ENCODE data around the gene ALPP.
"Not testable (repeated sequence)": the region's sequence is repeated elsewhere in the genome, so short reads cannot be mapped to it uniquely, and the experiment has no call there.

Gene ALPP

GRCh38 chr2:232341061-232341738 lies 37.4 kb upstream of the ALPP start:
- DNase-seq = no peak

GRCh38 chr2:232341739-232342126 lies 36.8 kb upstream of the ALPP start:
- DNase-seq = no peak

DNA sequence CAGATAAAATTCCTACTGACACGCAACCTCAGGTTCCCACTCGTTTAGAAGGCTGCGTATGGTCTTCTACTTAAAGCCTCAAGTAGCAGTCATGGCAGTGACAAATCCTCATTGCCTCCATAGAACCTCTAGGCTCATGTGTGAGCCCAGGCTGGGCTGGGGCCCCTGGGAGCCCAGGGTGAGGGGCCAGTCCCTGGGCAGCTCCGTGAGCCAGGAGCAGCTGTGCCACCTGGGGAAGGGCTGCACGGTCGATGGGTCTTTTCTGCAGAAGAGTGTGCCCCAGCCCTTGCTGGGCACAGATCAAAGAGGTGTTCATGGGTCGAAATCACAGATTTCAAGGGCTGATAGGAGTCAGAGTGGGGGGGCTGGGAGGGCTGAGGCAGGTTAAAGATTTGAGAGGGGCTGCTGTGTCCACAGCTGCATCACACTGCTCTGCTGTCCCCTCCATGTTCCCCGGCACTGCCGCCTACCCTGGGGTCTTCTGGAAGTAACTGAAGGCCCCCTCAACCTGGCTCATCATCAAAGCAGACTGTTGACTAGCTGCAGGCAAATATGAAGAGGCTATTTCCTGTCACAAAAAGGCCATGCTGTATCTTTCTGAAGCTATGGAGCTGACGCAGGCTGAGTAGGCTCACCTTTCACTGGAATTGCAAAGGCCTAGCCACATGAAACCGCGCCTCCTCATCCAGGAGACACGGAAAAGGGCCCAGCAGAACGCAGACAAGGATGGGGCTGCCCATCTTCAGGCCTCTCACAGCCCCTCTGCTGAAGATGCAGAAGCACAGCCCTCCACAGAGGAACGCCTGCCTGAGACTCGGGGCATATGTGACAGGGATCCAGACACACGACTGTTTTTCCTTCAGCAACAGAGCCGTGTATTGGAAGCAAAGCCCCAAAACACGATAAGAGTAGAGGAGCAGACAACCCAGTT lies 35.7 kb upstream of the ALPP start:
- no peak for DNase-seq

GRCh38 chr2:232343821-232344220 lies 34.7 kb upstream of the ALPP start:
- DNase-seq = no peak

DNA sequence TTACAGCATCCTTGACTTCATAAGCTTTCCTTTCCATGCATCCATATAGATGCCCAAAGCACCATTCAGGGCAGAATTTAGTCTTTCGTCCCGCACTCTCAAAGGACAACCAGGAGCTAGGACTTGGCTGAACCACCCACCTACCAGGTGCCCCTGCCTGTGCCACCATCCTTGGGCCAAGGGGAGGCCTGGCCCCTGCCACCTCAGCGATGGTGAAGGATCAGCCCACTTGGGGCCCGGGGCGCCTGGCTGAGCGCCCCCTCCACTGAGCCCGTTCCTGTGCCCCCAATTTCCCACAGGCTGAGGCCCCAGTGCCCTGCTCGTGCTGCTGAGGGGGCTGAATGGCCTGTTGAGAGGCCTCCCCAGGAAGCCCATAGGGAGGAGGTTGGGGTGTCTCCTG lies 33.3 kb upstream of the ALPP start:
- no peak for DNase-seq

DNA sequence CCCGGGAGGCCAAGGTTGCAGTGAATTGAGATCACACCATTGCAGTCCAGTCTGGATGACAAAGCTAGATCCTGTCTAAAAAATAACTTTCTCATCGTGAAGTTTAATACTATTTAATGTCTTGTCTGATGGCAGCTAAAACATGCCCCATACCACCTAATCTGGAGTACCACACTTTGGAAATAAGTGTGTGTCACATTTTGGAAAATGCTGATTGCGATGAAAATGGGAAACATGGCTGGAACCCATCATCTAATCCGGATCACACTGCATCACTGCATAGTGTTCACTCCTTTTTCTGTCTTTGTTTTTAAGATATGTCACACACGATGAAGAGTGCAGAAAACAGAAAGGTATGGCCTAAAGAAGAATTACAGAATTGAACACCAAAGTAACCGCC lies 31.2 kb upstream of the ALPP start:
- DNase-seq = no peak

GRCh38 chr2:232348936-232349335 lies 29.6 kb upstream of the ALPP start:
- DNase-seq = no peak

GRCh38 chr2:232349546-232349945 lies 29.0 kb upstream of the ALPP start:
- DNase-seq = no peak

DNA sequence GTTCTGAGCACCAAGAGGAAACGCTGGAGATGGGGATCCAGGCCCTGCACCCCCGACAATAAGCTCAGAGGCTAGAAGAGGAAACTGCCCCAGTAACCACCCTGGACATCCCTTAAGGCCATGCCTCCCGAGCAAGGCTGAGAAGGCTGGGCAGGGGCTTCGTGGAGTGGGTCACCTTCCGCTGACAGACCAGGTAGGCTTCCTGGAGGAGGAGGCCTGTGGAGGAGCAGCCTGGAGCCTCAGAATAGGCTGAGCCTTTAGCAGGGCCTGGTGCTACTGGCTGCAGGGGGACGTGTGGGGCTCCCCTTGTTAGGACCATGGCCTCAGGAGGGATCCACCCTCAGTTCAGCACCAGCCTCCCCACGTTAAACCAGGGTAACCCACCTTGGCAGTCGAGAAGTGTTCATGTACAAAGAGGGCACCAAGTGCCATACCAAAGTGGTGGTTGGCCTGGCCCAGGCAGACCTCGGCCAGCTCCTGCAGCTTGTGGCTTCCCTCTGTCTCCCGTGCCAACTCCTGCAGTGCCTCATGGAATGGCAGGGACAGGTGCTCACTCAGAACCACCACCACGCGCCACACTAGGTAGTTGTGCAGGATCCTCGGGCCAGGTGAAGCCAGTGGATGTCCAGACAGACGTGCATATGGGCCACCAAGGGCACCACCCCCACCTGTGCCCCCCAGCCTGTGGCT lies 28.5 kb upstream of the ALPP start:
- no peak for DNase-seq

DNA sequence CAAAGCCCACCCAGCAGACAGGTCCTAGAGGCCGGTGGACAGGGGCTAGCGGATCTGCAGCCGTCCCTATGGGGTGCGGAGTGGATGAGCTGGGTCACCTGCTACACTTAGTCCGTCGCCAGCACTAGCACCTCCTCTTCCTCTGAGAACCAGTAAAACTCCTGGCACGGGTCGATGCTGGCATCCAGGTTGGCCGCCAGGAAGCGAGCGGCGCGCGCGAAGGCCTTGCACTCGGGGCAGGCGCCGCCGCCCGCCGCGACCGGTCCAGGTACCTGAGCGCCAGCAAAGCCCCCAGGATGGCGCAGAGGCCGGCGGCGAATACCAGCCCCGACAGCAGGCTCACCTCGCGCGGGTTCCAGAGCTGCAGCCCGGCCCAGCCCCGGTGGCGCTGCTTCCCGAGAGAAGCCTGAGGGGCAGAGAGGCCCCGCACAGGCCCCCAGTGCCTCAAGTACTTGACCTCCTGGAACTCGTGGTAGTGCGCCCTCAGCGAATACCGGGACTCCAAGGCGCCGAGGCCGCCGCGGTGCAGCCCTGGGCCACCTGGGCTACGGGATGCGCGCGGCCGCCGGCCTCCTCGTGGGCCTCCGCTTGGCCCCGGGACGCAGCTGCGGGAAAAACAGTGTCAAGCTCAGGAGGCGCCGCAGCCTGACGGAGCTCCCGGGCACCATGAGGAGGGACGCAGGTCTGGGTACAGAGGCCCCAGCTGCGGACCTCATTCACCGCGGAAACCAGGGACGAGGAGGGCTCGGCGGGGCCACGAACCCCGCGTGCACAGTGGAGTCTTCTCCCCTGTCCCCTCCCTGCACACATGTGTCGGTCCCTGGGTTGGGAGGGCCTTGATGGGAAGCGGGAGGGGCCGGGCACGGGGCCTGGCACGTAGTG lies 27.5 kb upstream of the ALPP start:
- DNase-seq = no peak

DNA sequence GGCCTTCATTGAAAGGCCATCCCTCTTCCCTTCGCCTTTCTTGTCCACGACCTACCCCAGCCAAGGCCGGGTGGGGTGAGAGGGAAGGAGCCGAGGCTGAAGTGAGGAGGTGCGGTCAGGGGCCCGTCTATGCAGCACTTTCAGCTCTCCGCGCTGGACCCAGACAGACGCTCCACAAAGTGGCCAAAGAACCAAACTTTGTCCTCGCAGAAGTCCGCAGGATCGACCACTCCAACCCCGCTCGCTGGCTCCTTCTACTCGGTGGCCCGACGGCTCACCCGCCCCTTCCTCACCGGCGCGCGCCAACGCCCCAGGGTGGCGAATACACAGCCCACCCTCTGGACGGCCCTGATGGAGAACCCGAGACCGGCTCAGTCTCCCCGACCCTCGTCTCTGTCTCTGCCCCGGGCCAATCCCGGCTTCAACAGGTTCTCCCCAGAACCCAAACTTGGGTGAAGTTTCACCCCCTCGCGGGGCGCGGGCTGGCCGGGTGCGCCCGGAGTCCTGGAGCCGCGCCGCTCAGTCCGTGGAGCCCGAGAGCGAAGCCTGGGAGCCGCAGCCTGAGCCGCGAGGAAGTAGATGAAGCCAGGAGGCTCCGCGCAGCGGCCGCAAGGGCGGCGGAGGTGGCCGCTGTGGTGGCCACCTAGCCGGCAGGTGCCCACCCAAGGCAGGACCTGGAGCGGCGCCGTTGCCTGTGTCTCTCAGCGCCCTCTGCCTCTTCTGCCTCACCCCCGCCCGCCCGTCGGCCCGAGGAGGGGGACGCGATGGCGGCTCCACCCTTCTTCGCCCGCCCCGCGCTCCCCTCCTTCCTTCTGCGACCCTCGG lies 26.7 kb upstream of the ALPP start:
- DNase-seq = no peak

DNA sequence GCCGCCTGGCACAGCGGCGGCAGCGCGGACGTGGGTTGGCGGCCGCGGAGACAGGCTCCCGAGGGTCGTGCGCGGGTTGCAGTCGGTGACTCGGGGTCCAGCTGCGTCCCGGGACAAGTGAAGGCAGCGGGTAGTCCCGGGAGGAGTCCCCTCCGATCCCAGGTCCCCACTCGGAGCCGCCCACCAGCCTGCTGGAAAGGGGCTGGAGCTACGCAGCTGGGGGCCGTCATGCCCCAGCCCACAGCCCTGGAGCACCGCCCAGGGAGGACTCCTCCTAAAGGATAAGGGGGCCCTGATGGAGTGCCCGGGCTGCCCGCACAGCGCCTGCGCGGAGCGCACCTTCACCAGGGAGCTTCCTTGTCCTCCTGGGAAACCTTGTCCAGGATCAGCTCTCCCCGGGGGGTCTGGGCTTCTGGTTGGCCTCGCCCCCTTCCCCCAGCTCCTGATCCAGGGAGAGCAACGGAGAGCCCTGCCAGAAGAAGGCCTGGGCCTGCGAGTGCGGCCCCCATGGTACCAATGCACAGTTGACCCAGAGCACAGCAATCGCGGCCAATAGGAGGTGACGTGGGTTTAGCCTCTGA lies 25.9 kb upstream of the ALPP start:
- no peak for DNase-seq

DNA sequence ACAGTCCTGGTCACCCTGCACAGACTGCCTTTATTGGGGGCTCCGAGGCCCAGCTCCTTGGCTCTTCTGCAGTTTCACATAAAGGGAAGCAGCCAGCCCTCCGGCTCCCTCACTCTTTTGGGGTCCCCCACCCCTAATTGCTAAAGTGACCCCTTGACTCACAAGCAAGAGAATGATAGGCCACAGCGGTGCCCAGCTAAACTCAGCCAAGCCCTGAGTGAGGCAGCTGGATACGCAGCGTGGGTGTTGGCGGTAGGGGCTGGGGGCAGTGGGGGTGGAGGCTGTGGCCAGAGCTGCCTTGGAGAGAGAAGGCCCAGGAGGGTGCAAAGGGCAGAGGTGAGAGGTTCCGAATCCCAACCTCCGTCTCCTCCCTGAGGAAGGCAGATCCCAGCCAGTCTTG lies 25.5 kb upstream of the ALPP start:
- no peak for DNase-seq

GRCh38 chr2:232353660-232354059 lies 24.9 kb upstream of the ALPP start:
- DNase-seq = no peak

GRCh38 chr2:232354069-232354468 lies 24.5 kb upstream of the ALPP start:
- no peak for DNase-seq

DNA sequence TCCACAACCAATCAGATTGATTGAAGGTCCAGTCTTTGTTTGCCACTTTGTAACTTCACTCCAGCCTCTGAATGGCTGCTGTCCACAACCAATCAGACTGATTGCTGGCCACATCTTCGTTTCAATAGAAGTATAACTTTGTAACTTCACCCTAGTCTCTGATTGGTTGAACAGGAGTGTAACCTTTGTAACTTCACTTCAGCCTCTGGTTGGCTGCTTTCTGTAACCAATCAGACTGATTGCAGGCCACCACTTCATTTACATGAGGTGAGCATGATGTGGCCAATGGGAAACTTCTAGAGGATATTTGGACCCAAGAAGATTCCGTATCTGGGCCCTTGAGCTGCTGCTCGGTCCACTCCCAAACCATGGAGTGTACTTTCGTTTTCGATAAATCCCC lies 16.9 kb upstream of the ALPP start:
- no peak for DNase-seq

- no peak for DNase-seq
These were observed 16.2 kb upstream of the ALPP start for GRCh38 chr2:232362174-232362900.

DNA sequence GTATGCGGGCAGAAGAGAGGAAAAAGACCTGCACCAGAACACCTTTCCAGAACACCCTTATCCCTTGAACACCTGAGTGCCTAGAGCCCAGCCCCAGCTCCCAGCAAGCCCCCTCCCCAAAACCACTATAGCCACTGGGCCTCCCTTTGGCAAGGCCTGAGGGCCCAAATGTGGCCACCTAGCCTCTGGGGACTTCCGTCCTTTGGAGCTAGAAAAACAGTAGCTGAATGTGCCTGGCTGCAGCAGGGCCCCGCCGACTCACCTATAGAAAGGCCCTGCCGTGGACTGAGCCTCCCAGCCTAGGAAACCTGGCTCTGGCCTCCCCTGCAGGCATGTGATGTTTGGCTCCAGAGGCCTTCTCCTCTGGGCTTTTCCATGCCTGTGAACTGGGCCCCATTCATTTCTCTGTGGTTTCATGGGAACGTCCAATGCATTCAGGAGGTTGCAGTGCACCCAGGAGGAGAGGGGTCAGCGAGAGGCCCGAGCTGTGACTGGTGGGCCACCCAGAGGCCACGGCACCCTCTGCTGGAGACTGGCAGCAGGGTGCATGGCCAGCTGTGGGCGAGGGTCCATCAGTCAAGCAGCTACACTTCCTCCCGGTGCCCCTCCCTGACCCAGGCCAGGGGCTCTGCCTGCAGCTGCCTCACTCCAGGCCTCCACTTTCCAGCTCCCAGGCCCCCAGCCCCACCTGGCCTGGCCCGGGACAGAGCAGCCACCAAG lies 15.3 kb upstream of the ALPP start:
- not testable (repeated sequence) for DNase-seq

DNA sequence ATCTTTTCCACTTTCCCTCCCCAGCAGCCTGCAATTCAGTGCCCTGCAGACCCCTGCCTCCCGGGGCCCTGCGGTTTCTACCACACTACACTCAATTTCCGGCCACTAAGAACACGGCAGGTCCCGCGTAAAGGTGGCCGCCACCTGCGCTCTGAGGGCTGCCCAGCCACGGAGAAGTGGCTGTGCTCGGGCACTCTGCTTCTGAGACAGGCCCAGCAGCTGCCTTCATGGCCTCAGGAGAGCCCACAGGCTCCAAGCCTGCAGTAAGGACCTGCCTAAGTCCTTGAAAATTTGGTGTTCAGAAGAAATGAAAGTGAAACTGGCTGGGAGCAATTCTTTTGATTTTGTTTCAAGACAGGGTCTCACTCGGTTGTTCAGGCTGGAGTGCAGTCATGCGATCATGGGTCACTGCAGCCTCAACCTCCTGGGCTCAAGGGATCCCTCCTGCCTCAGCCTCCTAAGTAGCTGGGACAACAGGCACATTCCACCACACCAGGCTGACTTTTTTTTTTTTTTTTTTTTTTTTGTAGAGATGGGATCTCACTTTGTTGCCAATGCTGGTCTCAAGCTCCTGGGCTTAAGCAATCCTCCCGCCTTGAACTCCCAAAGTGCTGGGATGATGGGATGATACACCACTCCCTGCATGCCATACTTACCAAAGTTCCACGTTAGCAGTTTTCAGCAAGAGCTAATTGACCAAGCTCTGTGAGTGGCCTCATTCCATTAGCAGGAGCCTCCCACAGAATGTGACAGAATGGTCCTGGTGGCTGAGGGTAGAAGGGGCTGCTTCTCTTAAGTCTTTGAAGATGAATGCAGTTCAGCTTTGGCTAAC lies 14.6 kb upstream of the ALPP start:
- no peak for DNase-seq

Data from femur (tissue), 1 donor.